Peyer's patch (tissue), 4 donors: ENCODE results near the gene TIAM2. TPM values are rescaled to one million over a fixed set of nuclear protein-coding genes. Genes with fewer than 3 reads are reported as not detected.

Experiments
- DNase-seq, 3 donors: peaks; one replicate each; pipeline ENCODE4 v3.0.0-alpha.2; 2017 to 2019
- H3K27ac ChIP-seq, 4 donors: fragments of 200-600 bp; sonication (generic); one replicate each; pipeline ENCODE4 v1.5.1; 2016 to 2019
- H3K27me3 ChIP-seq, 2 donors: fragments of 200-600 bp; sonication (generic); one replicate each; pipeline ENCODE4 v1.5.1; 2019
- H3K36me3 ChIP-seq, 3 donors: fragments of 200-600 bp; sonication (generic); one replicate each; pipeline ENCODE4 v1.5.1; 2016 to 2019
- H3K4me1 ChIP-seq, 4 donors: fragments of 200-600 bp; sonication (generic); one replicate each; pipeline ENCODE4 v1.5.1; 2016 to 2019
- H3K4me3 ChIP-seq, 4 donors: fragments of 200-600 bp; sonication (generic); 1 replicate in 3 of 4; 2 replicates in 1 of 4; pipeline ENCODE4 v1.5.1; 2016 to 2019; ENCODE audit warnings: mild to moderate bottlenecking in 1 of 4
- H3K9me3 ChIP-seq, 4 donors: fragments of 200-600 bp; sonication (generic); one replicate each; pipeline ENCODE4 v1.5.1; 2016 to 2019; ENCODE audit warnings: mild to moderate bottlenecking in 1 of 4
- CTCF ChIP-seq, 6 experiments: fragments of 450-650 bp in 4 of 6; fragments of 200-600 bp in 2 of 6; sonication (generic) in 1 of 6; IDR thresholded peaks; one replicate each; pipeline ENCODE4 v1.5.1; 2017 to 2019; ENCODE audit warnings: antibody characterized with exemption in 6 of 6, mild to moderate bottlenecking in 3 of 6, moderate library complexity in 1 of 6
- POLR2A ChIP-seq, 2 donors: fragments of 450-650 bp; IDR thresholded peaks; one replicate each; pipeline ENCODE4 v1.5.1; 2017; ENCODE audit warnings: antibody characterized with exemption in 2 of 2, mild to moderate bottlenecking in 2 of 2, moderate library complexity in 2 of 2
- total RNA-seq, 4 donors: library from RNA; depleted of rRNA; stranded (reverse); fragments of >200 nt; gene quantifications; one replicate each; pipeline ENCODE4 v1.1.0, GENCODE V29; 2016

Gene TIAM2
- 100 to 1,000 TPM in 2 of 4 donors, 10 to 100 TPM in 2; 47.0 to 139 (median 91.9) TPM for total RNA-seq

DNA sequence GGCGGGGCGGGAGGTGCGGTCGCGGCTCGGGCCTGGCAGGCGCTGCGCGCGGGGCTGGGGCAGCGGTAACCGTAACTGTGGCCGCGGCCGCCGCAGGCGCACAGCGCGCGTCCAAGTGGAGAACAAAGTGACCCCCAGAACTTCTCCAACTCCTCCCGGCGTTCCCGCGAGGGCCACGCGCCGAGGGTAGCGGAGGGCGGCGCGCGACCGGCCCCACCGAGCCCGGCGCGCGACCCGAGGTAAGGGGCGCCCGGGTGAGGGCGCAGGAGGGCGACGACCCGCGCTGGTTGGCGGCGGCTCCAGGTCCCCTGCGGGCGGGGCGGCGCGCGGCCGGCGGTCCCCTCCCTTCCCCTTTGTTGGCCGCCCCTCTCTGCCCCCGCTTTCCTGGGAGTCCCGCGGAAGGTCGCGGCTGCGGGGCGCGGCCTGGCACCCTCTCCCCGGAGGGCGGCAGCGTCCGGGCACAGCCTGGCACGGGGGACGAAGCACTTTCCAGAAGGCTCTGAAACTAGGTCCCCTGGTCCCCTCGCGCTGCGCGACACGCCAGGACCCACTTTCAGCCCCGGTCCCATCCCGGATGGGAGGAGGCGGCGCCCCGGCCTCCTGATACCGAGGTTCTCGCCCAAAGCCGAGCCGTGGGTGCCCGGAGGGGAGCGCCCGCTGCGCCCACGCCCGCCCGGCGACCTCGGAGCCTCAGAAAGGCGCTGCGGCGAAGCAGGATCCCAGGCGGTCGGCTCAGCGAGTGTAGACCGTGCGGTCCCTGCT, at the start of gene TIAM2:
TIAM2 (plus strand) TSS at position 62 of the 762 bp plus-strand sequence. CDS start 133,909 bp downstream, outside the sequence.
- peaks cover 0 to 10% (median 3%) of the 10 kb centered on the region in 4 donors for H3K4me1 ChIP-seq
- peak in 1 of 3 donors; percentile 70 for DNase-seq
- peak within 1 kb of the TSS in 3 of 4 donors; percentile 40 to 71 (median 69) for H3K27ac ChIP-seq
- H3K36me3 ChIP-seq: no peaks in the 10 kb centered on the region
- no peaks in the 10 kb centered on the region for H3K9me3 ChIP-seq
- no peaks in the 10 kb centered on the region for H3K27me3 ChIP-seq
- H3K4me3 ChIP-seq: peak within 1 kb of the TSS; percentile 41 to 81 (median 60)
- TF ChIP-seq POLR2A (IDR thresholded peaks at IDR 0.05) (peak; percentile 33 to 52), CTCF (IDR thresholded peaks at IDR 0.05) (no peak)

- H3K4me1 ChIP-seq: peaks cover 0 to 11% (median 0%) of the 10 kb centered on the region in 4 donors
- no peaks in the 10 kb centered on the region for H3K9me3 ChIP-seq
- H3K4me3 ChIP-seq: no peak overlapping the region
- no peaks in the 10 kb centered on the region for H3K27me3 ChIP-seq
- TF ChIP-seq CTCF (IDR thresholded peaks at IDR 0.05) (no peak), POLR2A (IDR thresholded peaks at IDR 0.05) (no peak)
- H3K36me3 ChIP-seq: no peaks in the 10 kb centered on the region
- H3K27ac ChIP-seq: peak overlapping the region in 1 of 4 donors; percentile 25
- DNase-seq: no peak
Measured at GRCh38 chr6:154950979-154951344, 44.2 kb upstream of the TIAM2 start.

GRCh38 chr6:154951345-154952200, 43.5 kb upstream of the TIAM2 start:
- Histone ChIP-seq H3K4me1 (peaks cover 0 to 11% (median 0%) of the 10 kb centered on the region in 4 donors), H3K36me3 (no peaks in the 10 kb centered on the region), H3K4me3 (no peak overlapping the region), H3K27me3 (no peaks in the 10 kb centered on the region), H3K9me3 (no peaks in the 10 kb centered on the region), H3K27ac (peak overlapping the region in 1 of 4 donors; percentile 49)
- peak in 2 of 3 donors; percentile 66 to 68 for DNase-seq
- TF ChIP-seq POLR2A (IDR thresholded peaks at IDR 0.05) (no peak), CTCF (IDR thresholded peaks at IDR 0.05) (no peak)

- TF ChIP-seq CTCF (IDR thresholded peaks at IDR 0.05) (no peak), POLR2A (IDR thresholded peaks at IDR 0.05) (no peak)
- Histone ChIP-seq H3K27ac (no peak overlapping the region), H3K4me1 (peaks cover 0 to 11% (median 0%) of the 10 kb centered on the region in 4 donors), H3K36me3 (no peaks in the 10 kb centered on the region), H3K4me3 (no peak overlapping the region), H3K27me3 (no peaks in the 10 kb centered on the region), H3K9me3 (no peaks in the 10 kb centered on the region)
- peak in 1 of 3 donors; percentile 19 for DNase-seq
Measured at GRCh38 chr6:154953644-154954043, 41.5 kb upstream of the TIAM2 start.

GRCh38 chr6:154954347-154954746, 40.8 kb upstream of the TIAM2 start:
- no peaks in the 10 kb centered on the region for H3K27me3 ChIP-seq
- DNase-seq: no peak
- no peak overlapping the region for H3K4me3 ChIP-seq
- no peak overlapping the region for H3K27ac ChIP-seq
- H3K9me3 ChIP-seq: no peaks in the 10 kb centered on the region
- H3K36me3 ChIP-seq: no peaks in the 10 kb centered on the region
- peaks cover 0 to 11% (median 0%) of the 10 kb centered on the region in 4 donors for H3K4me1 ChIP-seq
- TF ChIP-seq CTCF (IDR thresholded peaks at IDR 0.05) (no peak), POLR2A (IDR thresholded peaks at IDR 0.05) (no peak)
